ENCODE data around the gene EXT2. TPM values are rescaled to one million over a fixed set of nuclear protein-coding genes. Genes with fewer than 3 reads are reported as not detected.

EXT2 gene
- total and polyA plus RNA-seq, 8 donors = 14.4 to 36.3 (median 24.9) TPM

DNA sequence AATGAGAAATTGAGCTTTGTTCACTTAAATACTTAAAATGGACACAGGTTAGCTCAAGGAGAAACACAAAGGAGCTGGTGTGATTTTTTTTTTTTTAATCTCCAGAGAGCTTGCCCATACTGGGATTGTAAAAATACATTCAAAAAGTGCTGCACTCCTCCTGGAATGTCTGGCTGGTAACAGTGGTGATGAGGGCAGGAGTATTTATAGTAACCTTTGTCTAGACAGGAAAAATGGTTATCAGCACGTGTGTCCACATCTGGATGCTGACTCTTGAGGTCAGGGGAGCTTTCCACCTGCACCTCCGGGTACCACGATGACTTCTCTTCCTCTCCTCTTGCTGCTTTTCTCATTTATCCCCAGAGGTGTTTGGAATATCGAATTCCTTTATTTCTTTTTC is 30.1 kb downstream of the EXT2 start:
- DNase-seq = no peak

GRCh38 chr11:44126304-44126703 is 30.8 kb downstream of the EXT2 start:
- Histone ChIP-seq H3K9me3 (no peaks in the 10 kb centered on the region), H3K27me3 (no peaks in the 10 kb centered on the region), H3K4me1 (no peaks in the 10 kb centered on the region), H3K36me3 (peaks cover 7 to 45% (median 9%) of the 10 kb centered on the region in 3 donors), H3K4me3 (no peak overlapping the region), H3K27ac (no peak overlapping the region)
- intact Hi-C loops (cut with DNase I) = no loop called here
- DNase-seq = no peak
- no peak for ATAC-seq
- WGBS, 2 donors = 70% methylated on average over 2 of the region's 2 CpGs
- no peak for FAIRE-seq
- TF ChIP-seq, protein P1, sequence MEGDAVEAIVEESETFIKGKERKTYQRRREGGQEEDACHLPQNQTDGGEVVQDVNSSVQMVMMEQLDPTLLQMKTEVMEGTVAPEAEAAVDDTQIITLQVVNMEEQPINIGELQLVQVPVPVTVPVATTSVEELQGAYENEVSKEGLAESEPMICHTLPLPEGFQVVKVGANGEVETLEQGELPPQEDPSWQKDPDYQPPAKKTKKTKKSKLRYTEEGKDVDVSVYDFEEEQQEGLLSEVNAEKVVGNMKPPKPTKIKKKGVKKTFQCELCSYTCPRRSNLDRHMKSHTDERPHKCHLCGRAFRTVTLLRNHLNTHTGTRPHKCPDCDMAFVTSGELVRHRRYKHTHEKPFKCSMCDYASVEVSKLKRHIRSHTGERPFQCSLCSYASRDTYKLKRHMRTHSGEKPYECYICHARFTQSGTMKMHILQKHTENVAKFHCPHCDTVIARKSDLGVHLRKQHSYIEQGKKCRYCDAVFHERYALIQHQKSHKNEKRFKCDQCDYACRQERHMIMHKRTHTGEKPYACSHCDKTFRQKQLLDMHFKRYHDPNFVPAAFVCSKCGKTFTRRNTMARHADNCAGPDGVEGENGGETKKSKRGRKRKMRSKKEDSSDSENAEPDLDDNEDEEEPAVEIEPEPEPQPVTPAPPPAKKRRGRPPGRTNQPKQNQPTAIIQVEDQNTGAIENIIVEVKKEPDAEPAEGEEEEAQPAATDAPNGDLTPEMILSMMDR (IDR thresholded peaks at IDR 0.05) = no peak

More for the DNA sequence above, 30.1 kb downstream of the EXT2 start:
- WGBS, 2 donors = 85 to 87% methylated on average over 4 of the region's 4 CpGs
- ATAC-seq (no peak), FAIRE-seq (no peak)
- peaks cover 7 to 40% (median 9%) of the 10 kb centered on the region in 3 donors for H3K36me3 ChIP-seq
- H3K27me3 ChIP-seq = no peaks in the 10 kb centered on the region
- H3K9me3 ChIP-seq = no peaks in the 10 kb centered on the region
- no peaks in the 10 kb centered on the region for H3K4me1 ChIP-seq
- intact Hi-C loops (cut with DNase I) = no loop called here
- H3K27ac ChIP-seq = no peak overlapping the region
- H3K4me3 ChIP-seq = no peak overlapping the region
- TF ChIP-seq, protein P1 (IDR thresholded peaks at IDR 0.05) = no peak

DNA sequence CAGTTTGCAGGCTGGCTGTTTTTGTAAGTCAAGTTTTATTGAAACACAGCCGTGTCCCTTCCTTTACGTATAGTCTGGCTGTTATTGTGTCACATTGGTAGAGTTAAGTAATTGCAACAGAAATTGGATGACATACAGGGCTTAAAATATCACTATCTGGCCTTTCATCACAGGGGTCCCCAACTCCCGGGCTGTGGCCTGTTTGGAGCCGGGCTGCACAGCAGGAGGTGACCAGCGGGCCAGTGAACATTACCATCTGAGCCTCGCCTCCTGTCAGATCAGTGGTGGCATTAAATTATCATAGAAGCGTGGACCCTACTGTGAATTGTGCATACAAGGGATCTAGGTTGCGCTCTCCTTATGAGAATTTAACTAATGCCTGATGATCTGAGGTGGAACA is 31.7 kb downstream of the EXT2 start:
- DNase-seq (no peak), FAIRE-seq (no peak), ATAC-seq (no peak)
- H3K9me3 ChIP-seq = no peaks in the 10 kb centered on the region
- 94 to 95% methylated on average over 8 of the region's 8 CpGs for WGBS, 2 donors
- H3K27ac ChIP-seq = no peak overlapping the region
- H3K4me3 ChIP-seq = no peak overlapping the region
- no peaks in the 10 kb centered on the region for H3K4me1 ChIP-seq
- TF ChIP-seq, protein P1 (IDR thresholded peaks at IDR 0.05) = no peak
- peaks cover 7 to 45% (median 9%) of the 10 kb centered on the region in 3 donors for H3K36me3 ChIP-seq
- H3K27me3 ChIP-seq = no peaks in the 10 kb centered on the region
- intact Hi-C loops (cut with DNase I) = no loop called here

- H3K4me3 ChIP-seq = no peak overlapping the region
- peaks cover 7 to 45% (median 9%) of the 10 kb centered on the region in 3 donors for H3K36me3 ChIP-seq
- H3K9me3 ChIP-seq = no peaks in the 10 kb centered on the region
- intact Hi-C loops (cut with DNase I) = no loop called here
- TF ChIP-seq, protein P1 (IDR thresholded peaks at IDR 0.05) = no peak
- H3K27ac ChIP-seq = no peak overlapping the region
- H3K27me3 ChIP-seq = no peaks in the 10 kb centered on the region
- no peak for ATAC-seq
- WGBS, 2 donors = 21 to 23% methylated on average over 3 of the region's 3 CpGs
- no peak for DNase-seq
- FAIRE-seq = no peak
- no peaks in the 10 kb centered on the region for H3K4me1 ChIP-seq
These were observed 33.3 kb downstream of the EXT2 start for GRCh38 chr11:44128729-44129128.

DNA sequence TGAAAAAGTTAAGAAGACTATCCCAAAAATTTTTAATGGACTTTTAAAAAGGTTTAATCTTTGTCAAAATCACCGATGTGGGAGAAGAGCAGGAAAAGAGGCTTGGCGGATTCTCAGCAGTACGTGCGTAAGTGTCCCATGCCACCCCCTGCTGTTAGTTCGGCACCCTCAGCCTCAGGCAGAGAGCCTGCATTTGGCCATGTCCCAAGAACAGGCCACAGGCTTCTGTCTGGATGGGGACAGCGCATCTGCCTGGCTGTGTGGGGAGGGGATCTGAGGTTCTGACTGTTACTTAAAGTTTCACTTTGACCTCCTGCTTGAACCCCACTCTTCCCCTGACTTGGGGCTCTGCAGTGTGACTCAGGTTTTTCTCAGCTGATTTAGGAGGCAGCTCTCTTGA is 35.3 kb downstream of the EXT2 start:
- H3K36me3 ChIP-seq = peaks cover 4 to 35% (median 7%) of the 10 kb centered on the region in 3 donors

More for the DNA sequence above, 35.3 kb downstream of the EXT2 start:
- no peak overlapping the region for H3K4me3 ChIP-seq
- intact Hi-C loops (cut with DNase I) = loop anchor here in 1 of 3 donors (10.0 kb wide), 1 partner anchor 404 kb away; no protein-coding TSS in a partner anchor
- H3K27me3 ChIP-seq = no peaks in the 10 kb centered on the region
- FAIRE-seq (no peak), ATAC-seq (no peak), DNase-seq (no peak)
- TF ChIP-seq, protein P1 (IDR thresholded peaks at IDR 0.05) = no peak
- H3K4me1 ChIP-seq = no peaks in the 10 kb centered on the region
- no peaks in the 10 kb centered on the region for H3K9me3 ChIP-seq
- H3K27ac ChIP-seq = no peak overlapping the region
- 89 to 93% methylated on average over 6 of the region's 6 CpGs for WGBS, 2 donors

Measured in pancreas (tissue), 10 donors.